Spleen (tissue), 11 donors: ENCODE data around the gene C19orf25. TPM values are rescaled to one million over a fixed set of nuclear protein-coding genes. Genes with fewer than 3 reads are reported as not detected.

Experiments
- DNase-seq: peaks from one replicate; pipeline ENCODE4 v3.0.0-alpha.2; 2020
- H3K27ac ChIP-seq, 8 donors: fragments of 200-600 bp; sonication (generic) in 7 of 8; 1 replicate in 4 of 8; 2 replicates in 4 of 8; pipeline versions ENCODE4 v1.5.0 to v1.8.0; 2016 to 2021; ENCODE audit warnings: inconsistent platforms in 4 of 8, mild to moderate bottlenecking in 4 of 8, moderate library complexity in 1 of 8
- H3K27me3 ChIP-seq, 7 donors: fragments of 200-600 bp; sonication (generic) in 6 of 7; replicated peaks in 1 of 7; 1 replicate in 4 of 7; 2 replicates in 3 of 7; pipeline versions ENCODE4 v1.5.0 to v1.8.0; 2016 to 2021; ENCODE audit warnings: inconsistent platforms in 3 of 7, mild to moderate bottlenecking in 1 of 7
- H3K36me3 ChIP-seq, 6 donors: fragments of 200-600 bp; sonication (generic) in 5 of 6; 1 replicate in 4 of 6; 2 replicates in 2 of 6; pipeline versions ENCODE4 v1.5.0 to v1.8.0; 2016 to 2021; ENCODE audit warnings: inconsistent platforms in 2 of 6
- H3K4me1 ChIP-seq, 6 donors: fragments of 200-600 bp; sonication (generic) in 5 of 6; 1 replicate in 3 of 6; 2 replicates in 3 of 6; pipeline versions ENCODE4 v1.5.0 to v1.8.0; 2016 to 2021; ENCODE audit warnings: inconsistent platforms in 3 of 6
- H3K4me3 ChIP-seq, 8 donors: fragments of 200-600 bp; sonication (generic) in 7 of 8; 1 replicate in 4 of 8; 2 replicates in 4 of 8; pipeline versions ENCODE4 v1.5.0 to v1.8.0; 2016 to 2021; ENCODE audit warnings: inconsistent platforms in 4 of 8, mild to moderate bottlenecking in 4 of 8, moderate library complexity in 2 of 8
- H3K9me3 ChIP-seq, 8 donors: fragments of 200-600 bp; sonication (generic) in 7 of 8; 1 replicate in 4 of 8; 2 replicates in 4 of 8; pipeline versions ENCODE4 v1.5.0 to v1.8.0; 2016 to 2021; ENCODE audit warnings: inconsistent platforms in 4 of 8
- CTCF ChIP-seq, 11 experiments: fragments of 200-600 bp in 7 of 11; fragments of 450-650 bp in 4 of 11; sonication (generic) in 4 of 11; IDR thresholded peaks in 8 of 11; conservative IDR thresholded peaks in 3 of 11; 1 replicate in 7 of 11; 2 replicates in 4 of 11; pipeline versions ENCODE4 v1.4.0 to v1.8.0; 2016 to 2021; ENCODE audit warnings: antibody characterized with exemption in 11 of 11, inconsistent platforms in 4 of 11, mild to moderate bottlenecking in 1 of 11
- POLR2A ChIP-seq, 3 donors: fragments of 450-650 bp; IDR thresholded peaks; one replicate each; pipeline ENCODE4 v1.5.1; 2017; ENCODE audit warnings: antibody characterized with exemption in 3 of 3, mild to moderate bottlenecking in 1 of 3
- POLR2AphosphoS5 ChIP-seq, 3 donors: sonication (generic); formaldehyde crosslinking; IDR thresholded peaks; one replicate each; pipeline ENCODE4 v1.5.1; 2017; ENCODE audit warnings: antibody characterized with exemption in 3 of 3
- WGBS, 5 donors: extraction: QIAGEN DNeasy Blood & Tissue Kit in 3 of 5; methylation state at CpG; one replicate each; pipeline versions ENCODE4 v1.1.5 to v1.1.7; 2013 to 2018; 5-methylcytosine and 5-hydroxymethylcytosine counted together
- intact Hi-C: fragments of 100-400 bp; cut with DNase I; formaldehyde crosslinking; loops from one replicate; pipeline ENCODE4 v1.15.0; 2023; ENCODE audit warnings: low total_unique reads
- polyA plus RNA-seq, 3 donors: library from polyadenylated mRNA; stranded (reverse); fragments of 200-250 nt; gene quantifications; one replicate each; pipeline ENCODE4 v1.2.1, GENCODE V29; 2013
- total RNA-seq, 7 donors: library from RNA; depleted of rRNA in 3 of 7; stranded (reverse); fragments of >200 nt in 3 of 7; fragmentation: NEBNext Ultra II Directional in 4 of 7; extraction: Animal tissue kit (Norgen Biotek cat#: 25700) in 4 of 7; gene quantifications; one replicate each; pipeline versions ENCODE4 v1.1.0 to v1.2.1, GENCODE V29; 2016 to 2021
- donor health status: healthy with polysubstance abuse.
- donor health status: DM: no; HTN: no; CAD: no; lungs with moderate emphysema.
- donor health status: DM: no; HTN: no; CAD: no.
- donor health status: Bipolar disorder and iron deficiency.
- donor health status: healthy.
- donor health status: DM: no; HTN: no; CAD: no.
- donor health status: DM: yes; HTN: yes; CAD: no.

The C19orf25 gene
- total and polyA plus RNA-seq, 10 donors = 24.7 to 56.6 (median 39.5) TPM

- DNase-seq = no peak
- Histone ChIP-seq H3K9me3 (no peaks in the 10 kb centered on the region), H3K36me3 (peaks cover 0 to 24% (median 15%) of the 10 kb centered on the region in 6 donors), H3K27ac (no peak overlapping the region), H3K4me3 (peak overlapping the region in 6 of 8 donors; percentile 22 to 72 (median 48)), H3K27me3 (peaks cover 9 to 66% (median 56%) of the 10 kb centered on the region in 7 donors), H3K4me1 (peaks cover 19 to 60% (median 48%) of the 10 kb centered on the region in 6 donors)
- intact Hi-C loops = no loop called here
- 1 to 3% (median 2%) methylated on average over 18 to 99 of the region's 99 CpGs for WGBS, 5 donors
- TF ChIP-seq CTCF (IDR thresholded peaks at IDR 0.05 in 8 of 11, conservative IDR thresholded peaks at IDR 0.05 in 3 of 11) (no peak), POLR2A (IDR thresholded peaks at IDR 0.05) (no peak), POLR2AphosphoS5 (IDR thresholded peaks at IDR 0.05) (no peak)
These were observed 32.9 kb downstream of the C19orf25 start for GRCh38 chr19:1445932-1446712.

GRCh38 chr19:1445185-1445931, 33.7 kb downstream of the C19orf25 start:
- DNase-seq = peak; percentile 97
- H3K27ac ChIP-seq = peak overlapping the region in 4 of 8 donors; percentile 46 to 78 (median 66)
- peaks cover 19 to 66% (median 52%) of the 10 kb centered on the region in 6 donors for H3K4me1 ChIP-seq
- H3K9me3 ChIP-seq = no peaks in the 10 kb centered on the region
- H3K4me3 ChIP-seq = peak overlapping the region; percentile 22 to 72 (median 44)
- peaks cover 7 to 32% (median 23%) of the 10 kb centered on the region in 6 donors for H3K36me3 ChIP-seq
- TF ChIP-seq POLR2A (IDR thresholded peaks at IDR 0.05) = no peak
- peak; percentile 61 to 99 (median 96) for TF ChIP-seq CTCF (IDR thresholded peaks at IDR 0.05 in 8 of 11, conservative IDR thresholded peaks at IDR 0.05 in 3 of 11)
- TF ChIP-seq POLR2AphosphoS5 (IDR thresholded peaks at IDR 0.05) = peak; percentile 46 to 79 (median 66)
- intact Hi-C loops = no loop called here
- H3K27me3 ChIP-seq = peaks cover 9 to 58% (median 49%) of the 10 kb centered on the region in 7 donors
- WGBS, 5 donors = 1 to 4% (median 3%) methylated on average over 44 to 70 of the region's 70 CpGs

GRCh38 chr19:1441677-1442438, 37.2 kb downstream of the C19orf25 start:
- Histone ChIP-seq H3K27me3 (peaks cover 6 to 23% (median 17%) of the 10 kb centered on the region in 7 donors), H3K27ac (no peak overlapping the region), H3K36me3 (peaks cover 9 to 43% (median 32%) of the 10 kb centered on the region in 6 donors), H3K9me3 (no peaks in the 10 kb centered on the region), H3K4me3 (no peak overlapping the region), H3K4me1 (peaks cover 32 to 71% (median 59%) of the 10 kb centered on the region in 6 donors)
- no peak for TF ChIP-seq POLR2A (IDR thresholded peaks at IDR 0.05)
- TF ChIP-seq POLR2AphosphoS5 (IDR thresholded peaks at IDR 0.05) = peak in 2 of 3 donors; percentile 12 to 56
- intact Hi-C loops = no loop called here
- 87 to 95% (median 92%) methylated on average over 25 of the region's 25 CpGs for WGBS, 5 donors
- DNase-seq = no peak

GRCh38 chr19:1441022-1441426, 38.0 kb downstream of the C19orf25 start:
- no peaks in the 10 kb centered on the region for H3K9me3 ChIP-seq
- no peak for DNase-seq
- WGBS, 5 donors = 91 to 94% (median 92%) methylated on average over 9 of the region's 9 CpGs
- H3K4me1 ChIP-seq = peaks cover 25 to 62% (median 51%) of the 10 kb centered on the region in 6 donors
- no peak overlapping the region for H3K27ac ChIP-seq
- intact Hi-C loops = no loop called here
- TF ChIP-seq CTCF (IDR thresholded peaks at IDR 0.05 in 8 of 11, conservative IDR thresholded peaks at IDR 0.05 in 3 of 11) (no peak), POLR2AphosphoS5 (IDR thresholded peaks at IDR 0.05) (peak in 1 of 3 donors; percentile 42)
- no peak overlapping the region for H3K4me3 ChIP-seq
- H3K27me3 ChIP-seq = peaks cover 0 to 15% (median 9%) of the 10 kb centered on the region in 7 donors
- H3K36me3 ChIP-seq = peaks cover 9 to 46% (median 32%) of the 10 kb centered on the region in 6 donors
